Measurements from ENCODE around the gene SYP.

GRCh38 chrX:49249071-49249470 lies 49.1 kb upstream of the SYP start:
- no peak for TF ChIP-seq CTCF (conservative IDR thresholded peaks at IDR 0.05)
- TF ChIP-seq EZH2 (IDR thresholded peaks at IDR 0.05; ENCODE audit: low read depth), result no peak
